K562 (cell line): ENCODE measurements around the gene FAM53B. TPM values are rescaled to one million over a fixed set of nuclear protein-coding genes. Genes with fewer than 3 reads are reported as not detected.
A peak's percentile ranks its signal among the peaks of the same experiment; 100 is the strongest.

ENCODE experiments used
- ATAC-seq: fragments of 200-7000 bp; cut with Tn5 transposase; 3 replicates; pipeline ENCODE4 v1.9.1; 2020; ENCODE audit warnings: moderate library complexity
- BruUV-seq: library from RNA; stranded (reverse); fragments of 400-500 nt; replicated peaks from 2 replicates; lab custom pipeline; 2021; lab: Mats Ljungman, UMichigan
- CTCF ChIA-PET: fragments of 300-600 bp; formaldehyde crosslinking; extraction: SDS; loops from one replicate; lab custom pipeline; 2021; ENCODE audit warnings: low intra/inter-chr PET ratio; lab: Yijun Ruan, JAX
- POLR2A ChIA-PET: fragments of 300-600, 350-650 bp; sonication (Branson Sonifier 250); formaldehyde crosslinking; extraction: SDS; loops from one replicate; lab custom pipeline; 2021; ENCODE audit warnings: antibody characterized with exemption, inconsistent platforms; lab: Yijun Ruan, JAX
- DNase-seq, 4 experiments: peaks; one replicate each; pipeline versions ENCODE4 v3.0.0 to v3.0.0-alpha.2; 2011 to 2018; ENCODE audit warnings: low spot score in 3 of 4, mixed read lengths in 3 of 4; ENCODE audit errors: extremely low read depth in 1 of 4
- FAIRE-seq: peaks from 2 replicates; lab custom pipeline; 2011; peaks lifted over from hg19 to GRCh38; lab: Jason Lieb, UNC
- H2AFZ ChIP-seq: 2 replicates; pipeline ENCODE4 v1.6.0; 2011; ENCODE audit warnings: low read depth, low read length, control low read depth, inconsistent platforms
- H3K27ac ChIP-seq: fragments of 200-600 bp; 3 replicates; pipeline ENCODE4 v1.8.0; 2011; ENCODE audit warnings: low read depth, mild to moderate bottlenecking, control low read depth, inconsistent platforms, low read length, moderate library complexity, mixed read lengths; ENCODE audit errors: extremely low read depth
- H3K27me3 ChIP-seq, 2 experiments: fragments of 300-600 bp in 1 of 2; 2 replicates in 1 of 2; 3 replicates in 1 of 2; pipeline versions ENCODE4 v1.6.0 to v1.8.0; 2011; ENCODE audit warnings: inconsistent platforms in 2 of 2, low read length in 2 of 2, mild to moderate bottlenecking in 1 of 2, mixed read lengths in 1 of 2, moderate library complexity in 1 of 2; ENCODE audit not compliant: control insufficient read depth in 2 of 2, insufficient read depth in 2 of 2
- H3K36me3 ChIP-seq: fragments of 300-600 bp; 3 replicates; pipeline ENCODE4 v1.8.0; 2011; ENCODE audit warnings: mild to moderate bottlenecking, low read length, inconsistent platforms; ENCODE audit not compliant: control insufficient read depth, insufficient read depth
- H3K4me1 ChIP-seq, 2 experiments: fragments of 200-600 bp in 1 of 2; replicated peaks in 1 of 2; 2 replicates in 1 of 2; 3 replicates in 1 of 2; pipeline versions ENCODE4 v1.5.1 to v1.8.0; 2011; ENCODE audit warnings: inconsistent platforms in 2 of 2, low read length in 2 of 2, mild to moderate bottlenecking in 1 of 2, mixed read lengths in 1 of 2, moderate library complexity in 1 of 2; ENCODE audit not compliant: control insufficient read depth in 2 of 2, insufficient read depth in 2 of 2
- H3K4me2 ChIP-seq: 2 replicates; pipeline ENCODE4 v1.6.1; 2011; ENCODE audit warnings: low read length, control low read depth, inconsistent platforms, mixed read lengths; ENCODE audit not compliant: insufficient read depth
- H3K4me3 ChIP-seq: fragments of 200-600 bp; sonication (generic), shearing (Covaris generic); 2 replicates; pipeline ENCODE4 v1.5.1; 2016; ENCODE audit warnings: control low read depth, inconsistent platforms
- H3K79me2 ChIP-seq: fragments of 200-600 bp; 3 replicates; pipeline ENCODE4 v1.8.0; 2011; ENCODE audit warnings: low read length, inconsistent platforms; ENCODE audit not compliant: control insufficient read depth, insufficient read depth
- H3K9ac ChIP-seq, 2 experiments: 2 replicates each; pipeline versions ENCODE4 v1.6.0 to v1.6.1; 2011; ENCODE audit warnings: low read depth in 2 of 2, low read length in 2 of 2, control low read depth in 1 of 2, inconsistent platforms in 1 of 2, mild to moderate bottlenecking in 1 of 2, mixed read lengths in 1 of 2; ENCODE audit not compliant: insufficient read depth in 1 of 2
- H3K9me1 ChIP-seq: one replicate; pipeline ENCODE4 v1.6.0; 2011; ENCODE audit warnings: inconsistent platforms, mild to moderate bottlenecking, low read length, moderate library complexity; ENCODE audit not compliant: control insufficient read depth, insufficient read depth
- H3K9me3 ChIP-seq: replicated peaks from 2 replicates; pipeline ENCODE4 v1.5.1; 2011; ENCODE audit warnings: low read depth, low read length, inconsistent platforms; ENCODE audit not compliant: control insufficient read depth, insufficient read depth
- H4K20me1 ChIP-seq: replicated peaks from 2 replicates; pipeline ENCODE4 v1.6.1; 2011; ENCODE audit warnings: low read length, inconsistent platforms, mixed read lengths; ENCODE audit not compliant: control insufficient read depth, insufficient read depth
- ELF4 ChIP-seq: fragments of 450-650 bp; formaldehyde crosslinking; IDR thresholded peaks from 2 replicates; pipeline ENCODE4 v1.4.0; 2022; ENCODE audit warnings: missing genetic modification characterization
- GMEB1 ChIP-seq: fragments of 250-450 bp; sonication (Bioruptor Pico); IDR thresholded peaks from 2 replicates; pipeline ENCODE4 v1.4.0; 2020; ENCODE audit warnings: mild to moderate bottlenecking
- RBBP5 ChIP-seq: fragments of 200-600 bp; sonication (generic); IDR thresholded peaks from 2 replicates; pipeline ENCODE4 v1.6.1; 2012; ENCODE audit warnings: borderline replicate concordance, mild to moderate bottlenecking, low read length, control low read depth, inconsistent platforms; ENCODE audit not compliant: insufficient read depth, poor library complexity, severe bottlenecking
- RBM14 ChIP-seq: fragments of 200-400 bp; formaldehyde crosslinking; IDR thresholded peaks from 2 replicates; pipeline ENCODE4 v1.6.1; 2018; ENCODE audit warnings: low read depth, mild to moderate bottlenecking, low read length, moderate library complexity, borderline replicate concordance; ENCODE audit not compliant: insufficient read depth
- YY1 ChIP-seq, 3 experiments: IDR thresholded peaks; 2 replicates each; pipeline ENCODE4 v1.6.1; 2011; ENCODE audit warnings: low read length in 2 of 3, mild to moderate bottlenecking in 2 of 3, moderate library complexity in 2 of 3, borderline replicate concordance in 1 of 3, control low read depth in 1 of 3, low read depth in 1 of 3; ENCODE audit not compliant: insufficient read depth in 3 of 3, insufficient replicate concordance in 2 of 3, control insufficient read depth in 1 of 3, insufficient read length in 1 of 3; ENCODE audit errors: extremely low read depth in 1 of 3
- ZNF280A ChIP-seq: fragments of 450-650 bp; IDR thresholded peaks from 2 replicates; pipeline ENCODE4 v1.6.1; 2018; ENCODE audit warnings: mild to moderate bottlenecking, low read depth; ENCODE audit not compliant: partially characterized antibody
- ZNF644 ChIP-seq: fragments of 200-800 bp; sonication (Bioruptor generic); IDR thresholded peaks from 2 replicates; pipeline ENCODE4 v1.6.1; 2016; ENCODE audit warnings: low read depth, missing genetic modification characterization, missing compliant biosample characterization
- WGBS: fragments of 100-300 bp; shearing (Covaris generic); methylation state at CpG from one replicate; pipeline ENCODE4 v1.1.6; 2016; ENCODE audit warnings: low coverage, mixed read lengths; ENCODE audit not compliant: insufficient coverage; ENCODE audit errors: missing lambda C conversion rate; 5-methylcytosine and 5-hydroxymethylcytosine counted together
- in situ Hi-C: fragments of 300-500 bp; cut with MboI; formaldehyde crosslinking; loops from 4 replicates; pipeline ENCODE4 v1.15.0; 2018; ENCODE audit warnings: inconsistent platforms, mixed read lengths
- intact Hi-C: fragments of 100-400 bp; cut with micrococcal nuclease; formaldehyde crosslinking; loops from 2 replicates; pipeline ENCODE4 v1.14.2; 2022
- polyA plus RNA-seq, 8 experiments: library from polyadenylated mRNA; depleted of rRNA in 4 of 8; stranded (reverse) in 5 of 8; unstranded in 3 of 8; fragments of >200 nt; fragmentation: Nextera tagmentation in 2 of 8; fragmentation: Illumina TruSeq in 1 of 8; extraction: Ambion mirVana in 2 of 8; extraction: Trizol in 1 of 8; gene quantifications; 2 replicates each; pipeline versions ENCODE4 v1.2.1 to v1.2.3, GENCODE V29; 2011 to 2014; ENCODE audit warnings: inconsistent platforms in 1 of 8, missing spikeins in 1 of 8
- total RNA-seq, 7 experiments: library from RNA; depleted of rRNA in 6 of 7; stranded (reverse); fragments of >200 nt in 6 of 7; fragmentation: Illumina TruSeq in 2 of 7; extraction: Trizol in 2 of 7; gene quantifications; 2 replicates each; pipeline versions ENCODE4 v1.2.1 to v1.2.3, GENCODE V29; 2011 to 2021; ENCODE audit warnings: low replicate concordance in 1 of 7

FAM53B gene
- total and polyA plus RNA-seq, 9 of the 15 experiments (the other 6 are each of a cell fraction or from before 2014, with no cell fraction given) = 0.03 to 16.5 (median 5.0) TPM

- Histone ChIP-seq H3K4me2 (0 out of 2 replicates have a peak overlapping the region, but pooled peaks have one; percentile 22), H3K27ac (peak overlapping the region; percentile 64; the same call in 2 of the 3 replicates), H2AFZ (no peak overlapping the region), H3K9me3 (no peaks in the 10 kb centered on the region), H3K4me1 (peaks cover 21 to 49% of the 10 kb centered on the region in 2 experiments), H3K79me2 (peaks cover 9% of the 10 kb centered on the region; the same call in 2 of the 3 replicates), H3K9ac (peak overlapping the region in 1 of 2 experiments; percentile 73; a peak in 1 of 4 replicates), H3K4me3 (no peak overlapping the region), H3K36me3 (peaks cover 6% of the 10 kb centered on the region; the same call in 1 of the 3 replicates), H3K9me1 (no peaks in the 10 kb centered on the region), H3K27me3 (no peaks in the 10 kb centered on the region), H4K20me1 (peaks cover 4% of the 10 kb centered on the region; the same call in 1 of the 2 replicates)
- DNase-seq (no peak), FAIRE-seq (no peak), ATAC-seq (no peak)
- no TSS peak for BruUV-seq
- in situ Hi-C loops (no loop called here), intact Hi-C loops (no loop called here)
- 82% methylated on average over 5 of the region's 7 CpGs for WGBS
- ChIA-PET CTCF (no interaction called here), POLR2A (no interaction called here)
- no peak for TF ChIP-seq YY1 (IDR thresholded peaks at IDR 0.05; ENCODE audit: borderline replicate concordance in 1 of 3, control insufficient read depth in 1 of 3, extremely low read depth in 1 of 3, insufficient read depth in 3 of 3, insufficient read length in 1 of 3, insufficient replicate concordance in 2 of 3, low read depth in 1 of 3, low read length in 2 of 3)
- peak; percentile 2 for TF ChIP-seq RBBP5
Measured at GRCh38 chr10:124640056-124640455, 104.1 kb downstream of the FAM53B start.

GRCh38 chr10:124639646-124640045 is 104.5 kb downstream of the FAM53B start:
- Histone ChIP-seq H3K27ac (no peak overlapping the region), H3K9ac (0 out of 4 replicates have a peak overlapping the region, but pooled peaks of 1 of the 2 experiments have one; percentile 14), H3K36me3 (peaks cover 6% of the 10 kb centered on the region; the same call in 1 of the 3 replicates), H4K20me1 (peaks cover 4% of the 10 kb centered on the region; the same call in 1 of the 2 replicates), H3K4me1 (peaks cover 21 to 45% of the 10 kb centered on the region in 2 experiments), H3K79me2 (peaks cover 9% of the 10 kb centered on the region; the same call in 2 of the 3 replicates), H3K27me3 (no peaks in the 10 kb centered on the region), H3K9me3 (no peaks in the 10 kb centered on the region), H3K9me1 (no peaks in the 10 kb centered on the region), H3K4me2 (no peak overlapping the region), H3K4me3 (no peak overlapping the region), H2AFZ (no peak overlapping the region)
- 88% methylated on average over 6 of the region's 6 CpGs for WGBS
- in situ Hi-C loops = no loop called here
- intact Hi-C loops = no loop called here
- FAIRE-seq (no peak), DNase-seq (no peak), ATAC-seq (no peak)
- ChIA-PET CTCF (no interaction called here), POLR2A (interaction anchor here (0.6 kb wide), 1 partner anchor 29 kb away, joined by 3 read pairs; no protein-coding TSS in a partner anchor)
- BruUV-seq = no TSS peak
- no peak for TF ChIP-seq GMEB1 (CRISPR knock-in tag)
- TF ChIP-seq ELF4 (CRISPR knock-in tag) = no peak
- TF ChIP-seq ZNF280A = no peak
- TF ChIP-seq RBM14 = no peak
- TF ChIP-seq ZNF644 = no peak
